Amygdala (tissue), 56 donors: ENCODE results near the gene CCDC126.
A peak's percentile ranks its signal among the peaks of the same experiment; 100 is the strongest.
"Not testable (repeated sequence)": the region's sequence is repeated elsewhere in the genome, so short reads cannot be mapped to it uniquely, and the experiment has no call there.

Experiments used
- DNase-seq, 56 donors: peaks; one replicate each; lab custom pipeline; 2025; lab: John Stamatoyannopoulos, UW

The CCDC126 gene, protein sequence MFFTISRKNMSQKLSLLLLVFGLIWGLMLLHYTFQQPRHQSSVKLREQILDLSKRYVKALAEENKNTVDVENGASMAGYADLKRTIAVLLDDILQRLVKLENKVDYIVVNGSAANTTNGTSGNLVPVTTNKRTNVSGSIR

DNA sequence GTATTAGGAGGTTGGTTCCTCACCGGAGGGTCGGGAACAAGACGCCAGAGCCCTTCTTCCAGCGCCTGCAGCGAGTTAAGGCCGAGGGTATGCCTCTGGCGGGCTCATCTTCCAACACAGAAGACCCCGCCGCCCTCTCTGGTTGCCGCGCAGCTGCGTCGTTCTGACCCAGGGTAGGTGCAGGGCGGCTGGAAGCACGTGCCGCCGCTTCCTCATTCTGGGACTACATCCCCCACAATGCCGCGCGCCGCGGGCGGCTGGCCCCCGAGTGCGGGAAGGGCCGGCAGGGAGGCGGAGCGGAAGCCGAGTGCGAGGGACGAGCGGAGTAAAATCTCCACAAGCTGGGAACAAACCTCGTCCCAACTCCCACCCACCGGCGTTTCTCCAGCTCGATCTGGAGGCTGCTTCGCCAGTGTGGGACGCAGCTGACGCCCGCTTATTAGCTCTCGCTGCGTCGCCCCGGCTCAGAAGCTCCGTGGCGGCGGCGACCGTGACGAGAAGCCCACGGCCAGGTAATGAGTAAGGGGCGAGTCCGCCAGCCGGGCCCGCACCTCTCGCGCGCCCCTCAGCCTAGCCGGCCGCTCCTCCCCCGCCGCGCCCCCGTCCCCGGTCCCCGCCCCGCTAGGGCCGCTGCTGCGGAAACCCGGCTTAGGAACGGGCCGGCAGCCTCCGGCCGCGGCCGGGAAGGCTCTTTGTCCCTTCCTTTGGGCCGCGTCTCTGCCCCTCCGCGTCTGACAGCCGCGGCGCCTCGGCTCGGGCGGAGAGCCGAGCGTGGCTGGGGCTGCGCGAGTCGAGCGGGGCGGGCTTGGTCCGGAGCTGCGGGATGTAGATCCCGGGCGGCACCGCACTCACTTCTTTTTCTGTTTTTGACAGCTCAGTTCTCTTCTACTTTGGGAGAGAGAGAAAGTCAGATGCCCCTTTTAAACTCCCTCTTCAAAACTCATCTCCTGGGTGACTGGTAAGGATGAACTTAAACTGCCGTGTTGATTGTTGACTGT is at the start of gene CCDC126:
TSS of gene CCDC126 (plus strand) at position 289 of the 998 bp plus-strand sequence. CDS start 13,934 bp downstream, outside the sequence.
- DNase-seq = peak in 55 of 56 donors; percentile 47 to 92 (median 84)

DNA sequence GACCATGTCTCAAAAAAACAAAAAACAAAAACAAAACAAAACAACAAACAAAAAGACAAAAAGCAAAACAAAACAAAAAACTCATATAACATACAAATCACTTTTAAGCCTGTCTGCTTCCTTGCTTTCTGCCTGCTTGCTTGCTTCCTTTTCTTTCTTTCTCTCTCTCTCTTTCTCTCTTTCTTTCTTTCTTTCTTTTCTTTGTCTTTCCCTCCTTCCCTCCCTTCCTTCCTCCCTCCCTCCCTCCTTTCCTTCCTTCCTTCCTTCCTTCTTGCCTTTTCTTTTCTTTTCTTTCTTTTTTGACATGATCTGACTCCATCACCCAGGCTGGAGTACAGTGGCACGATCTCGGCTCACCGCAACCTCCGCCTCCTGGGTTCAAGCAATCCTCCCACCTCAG is 49.5 kb upstream of the CCDC126 start:
- no peak for DNase-seq

DNA sequence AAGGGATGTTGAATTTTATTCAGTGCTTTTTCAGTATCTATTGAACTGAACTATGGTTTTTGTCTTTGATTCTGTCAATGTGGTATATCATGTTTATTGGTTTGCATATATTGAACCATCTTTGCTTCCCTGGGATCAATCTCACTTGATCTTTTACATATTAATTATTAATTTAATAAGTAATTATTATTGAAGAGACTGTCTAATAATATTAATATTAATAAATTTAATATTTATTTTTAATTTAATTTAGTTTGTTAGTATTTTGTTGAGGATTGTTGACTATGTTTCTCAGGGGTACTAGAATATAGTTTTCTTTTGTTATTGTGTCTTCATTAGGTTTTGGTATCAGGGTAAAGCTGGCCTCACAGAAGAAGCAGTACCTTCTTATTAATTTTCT is 38.9 kb upstream of the CCDC126 start:
- no peak for DNase-seq

DNA sequence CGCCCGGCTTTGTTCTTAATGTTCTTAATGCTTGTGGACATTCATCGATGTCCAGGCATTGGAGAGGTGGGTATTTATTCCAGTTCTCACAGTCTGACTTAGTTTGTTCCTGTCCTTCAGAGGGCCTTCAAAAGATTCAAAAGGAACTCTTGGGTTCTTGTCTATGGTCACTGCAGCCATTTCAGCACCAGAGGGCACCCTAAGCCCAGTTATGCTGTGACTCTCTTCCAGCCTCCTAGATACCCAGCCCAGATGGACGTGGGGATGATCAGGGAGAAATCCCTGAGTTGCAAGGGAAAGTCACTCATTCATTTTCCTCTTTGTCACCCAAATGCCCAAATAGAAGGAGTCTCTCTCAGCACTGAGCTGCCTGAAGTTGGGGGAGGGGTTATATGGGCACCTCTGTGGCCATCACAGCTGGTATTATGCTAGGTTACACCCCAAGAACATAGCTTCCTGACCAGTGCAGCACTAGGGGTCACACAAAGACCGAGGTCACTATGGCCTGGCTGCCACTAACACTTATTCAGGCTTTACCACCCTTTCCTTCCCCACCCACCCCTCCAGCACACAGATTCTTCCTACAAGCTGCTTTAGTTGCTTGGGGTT is 26.5 kb upstream of the CCDC126 start:
- DNase-seq = peak in 52 of 56 donors; percentile 1 to 83 (median 40)

DNA sequence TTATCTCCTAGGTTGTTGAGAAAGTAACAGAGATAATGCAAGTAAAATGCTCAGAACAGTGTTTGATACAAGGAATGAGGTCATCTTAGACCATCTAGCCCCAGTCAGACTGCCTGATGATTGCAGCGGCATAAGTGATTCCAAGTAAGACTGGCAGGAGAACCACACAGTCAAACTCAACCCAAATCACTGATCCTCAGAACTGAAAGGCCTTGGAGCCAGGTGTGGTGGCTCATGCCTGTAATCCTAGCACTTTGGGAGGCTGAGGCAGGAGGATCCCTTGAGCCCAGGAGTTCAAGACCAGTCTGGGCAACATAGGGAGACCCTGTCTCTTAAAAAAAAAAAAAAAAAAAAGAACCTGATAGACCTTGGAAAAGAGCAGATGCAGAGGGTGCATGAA is 15.2 kb upstream of the CCDC126 start:
- not testable (repeated sequence) for DNase-seq

DNA sequence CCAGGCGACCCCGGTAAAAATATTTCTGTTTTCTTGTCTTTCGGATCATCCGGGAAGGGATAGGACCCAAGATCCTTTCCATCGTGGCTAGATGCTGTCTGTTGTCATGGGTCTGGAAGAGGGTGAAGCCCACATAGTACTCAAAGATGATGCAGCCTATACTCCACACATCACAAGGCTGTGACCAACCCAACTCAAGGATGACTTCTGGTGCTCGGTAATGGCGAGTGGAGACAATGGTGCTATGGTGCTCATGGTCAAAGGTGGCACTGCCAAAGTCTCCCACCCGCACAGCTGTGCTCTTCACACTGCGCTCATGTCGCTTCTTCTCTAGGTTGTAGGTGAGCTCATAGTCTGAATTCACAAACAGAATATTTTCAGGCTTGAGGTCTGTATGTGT is 11.9 kb upstream of the CCDC126 start:
- not testable (repeated sequence) for DNase-seq

DNA sequence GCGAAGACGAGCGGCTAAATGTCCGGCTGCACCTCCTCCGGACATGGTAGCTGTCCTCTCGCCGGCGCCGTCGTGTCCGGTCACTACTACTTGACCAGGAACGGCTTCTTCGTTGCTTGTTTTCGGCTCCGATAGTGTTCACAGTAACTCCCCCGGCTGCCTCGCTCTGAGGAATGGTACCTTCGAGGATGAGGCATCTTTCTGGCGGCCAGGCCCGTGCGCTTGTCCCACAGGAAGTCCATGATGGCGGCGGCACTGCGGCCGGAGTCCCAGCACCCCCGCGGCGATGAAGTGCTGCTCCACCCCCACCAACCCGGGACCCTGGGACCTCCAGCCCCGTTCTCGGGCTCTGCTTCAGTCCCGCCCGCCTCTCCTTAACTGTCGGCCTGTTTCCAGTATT is 11.0 kb upstream of the CCDC126 start:
- DNase-seq = no peak

DNA sequence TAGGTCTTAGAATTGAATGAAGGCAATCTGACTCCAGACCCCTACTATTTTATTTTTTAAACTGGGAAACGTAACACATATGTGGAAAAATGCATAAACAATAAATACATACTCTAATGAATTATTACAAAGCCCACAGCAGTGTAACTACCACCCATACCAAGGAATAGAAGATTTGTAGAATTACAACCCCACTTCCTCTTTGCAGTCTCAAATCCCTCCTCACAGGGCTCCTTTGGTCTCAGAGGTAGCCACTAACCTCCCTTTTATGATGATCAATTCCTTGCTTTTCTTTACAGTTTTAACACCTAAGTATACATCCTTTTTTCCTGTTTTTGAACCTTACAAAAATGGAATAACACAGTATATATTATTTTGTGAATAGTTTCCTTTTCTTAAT is 6.7 kb upstream of the CCDC126 start:
- no peak for DNase-seq

DNA sequence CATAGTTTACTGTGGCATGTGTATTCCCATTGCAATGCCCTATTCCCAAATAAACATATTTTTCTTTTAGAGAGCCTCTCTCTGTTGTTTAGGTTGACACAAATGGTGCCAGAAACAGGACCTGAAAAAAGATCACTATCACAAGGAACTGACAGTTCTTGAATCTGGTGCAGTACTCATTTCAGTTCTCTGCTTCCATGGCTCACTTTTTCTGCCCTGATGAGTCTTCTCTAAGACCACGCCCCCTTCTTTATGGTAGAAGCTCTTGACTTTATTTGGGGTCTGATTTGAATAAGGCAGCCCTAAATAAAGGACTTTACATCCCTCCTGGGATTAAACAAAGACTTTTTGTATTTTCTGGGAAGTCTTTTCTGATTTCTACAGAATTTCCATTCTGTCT is 3.5 kb upstream of the CCDC126 start:
- DNase-seq = no peak

DNA sequence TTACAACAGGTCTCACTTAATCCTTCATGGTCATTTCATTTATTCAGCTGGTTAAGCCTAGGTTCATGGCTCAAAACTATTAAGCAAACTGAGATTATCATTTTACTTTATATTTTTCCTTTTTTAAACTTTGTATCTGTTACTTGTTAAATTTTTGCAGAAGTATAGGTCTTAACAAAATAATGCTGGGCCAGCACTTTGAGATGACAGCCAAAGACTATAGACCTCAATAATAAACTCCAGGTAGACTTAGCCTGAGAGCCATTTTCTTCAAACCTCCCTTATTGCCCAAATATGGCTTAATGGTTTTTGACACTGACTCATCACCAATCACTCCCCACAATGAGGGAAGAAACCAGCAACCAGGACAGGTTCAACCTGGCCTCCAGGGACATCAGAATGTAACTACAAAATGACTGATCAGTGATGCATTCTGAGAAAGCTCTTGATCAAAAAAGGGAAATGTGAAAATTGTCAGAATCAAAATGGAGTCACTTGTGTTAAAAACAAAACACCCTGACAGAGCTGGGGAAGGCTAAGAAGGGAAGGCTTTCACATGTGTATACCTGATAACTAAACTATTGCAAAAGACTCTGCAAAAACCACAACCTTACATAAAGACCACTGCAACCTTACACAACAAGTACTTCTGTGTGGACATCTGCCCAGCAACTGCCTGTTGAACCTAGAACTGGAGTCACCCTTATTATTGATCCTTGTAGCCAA is 2.1 kb upstream of the CCDC126 start:
- no peak for DNase-seq

DNA sequence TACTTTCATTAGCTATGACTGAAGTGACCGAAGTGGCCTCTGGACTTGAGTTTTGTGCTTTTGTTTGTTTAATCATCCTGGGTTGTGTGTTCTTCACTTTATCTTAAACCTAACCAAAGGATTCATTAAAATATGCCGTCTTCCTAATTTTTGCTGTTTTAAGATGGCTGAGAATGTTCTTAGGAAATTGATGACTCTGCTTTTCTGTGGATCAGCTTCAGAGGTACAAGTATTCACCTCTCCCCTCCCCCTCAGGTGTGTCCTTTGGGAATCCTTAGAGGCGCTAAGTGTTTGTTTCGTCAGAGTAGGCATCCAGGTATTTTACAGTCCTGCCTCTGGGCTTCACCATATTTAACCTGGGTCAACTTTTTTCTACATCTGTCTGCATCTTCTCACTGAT is 1.1 kb downstream of the CCDC126 start:
- no peak for DNase-seq

DNA sequence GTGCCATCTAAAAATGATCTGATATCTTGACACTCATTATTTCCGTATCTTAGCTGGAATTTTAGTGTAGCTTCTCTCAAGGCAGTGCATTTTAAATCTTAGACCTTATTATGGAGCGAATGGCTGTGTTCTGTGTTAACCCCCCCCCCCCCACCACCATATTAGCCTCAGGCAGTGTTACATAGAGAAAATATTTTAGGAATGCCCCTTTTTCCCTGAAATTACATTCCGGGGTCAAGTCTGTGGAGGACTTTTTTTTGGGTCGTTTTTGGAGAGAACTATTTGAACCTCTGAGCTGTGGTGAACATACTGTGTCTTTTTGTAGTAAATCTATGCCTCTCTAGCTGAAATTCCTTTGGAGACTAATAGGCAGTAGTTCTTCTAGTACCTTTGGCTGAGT is 3.1 kb downstream of the CCDC126 start:
- no peak for DNase-seq

DNA sequence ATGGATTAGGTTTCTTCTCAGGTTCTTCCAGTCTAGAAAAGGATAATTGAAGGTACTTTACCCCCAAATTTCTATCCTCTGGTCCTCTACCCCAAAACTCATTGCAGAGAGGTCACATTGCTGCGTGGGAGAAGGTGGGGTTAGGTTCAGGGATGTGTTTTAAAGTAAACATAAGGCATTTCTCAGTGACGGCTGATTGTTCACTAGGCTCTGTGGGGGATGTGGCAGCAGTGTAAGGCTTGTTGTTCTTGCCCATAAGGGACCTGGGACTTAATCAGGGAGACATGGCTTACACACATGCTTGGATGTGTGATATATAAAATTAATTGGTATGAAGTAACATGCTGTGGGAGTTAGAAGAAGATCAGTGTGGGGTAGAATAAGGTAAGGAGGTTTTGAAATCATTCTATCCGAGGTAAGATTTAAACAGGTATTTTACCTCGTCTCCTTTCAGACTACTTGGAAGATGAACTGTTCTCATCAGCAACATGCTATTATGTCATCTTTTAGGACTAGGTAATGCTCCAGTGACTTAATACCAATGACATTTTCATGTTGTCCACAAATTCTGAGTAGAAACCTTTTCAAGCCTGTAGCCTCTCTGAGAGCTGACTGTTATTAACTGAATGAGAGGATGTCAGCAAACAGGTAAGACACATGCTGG is 6.6 kb downstream of the CCDC126 start:
- no peak for DNase-seq

DNA sequence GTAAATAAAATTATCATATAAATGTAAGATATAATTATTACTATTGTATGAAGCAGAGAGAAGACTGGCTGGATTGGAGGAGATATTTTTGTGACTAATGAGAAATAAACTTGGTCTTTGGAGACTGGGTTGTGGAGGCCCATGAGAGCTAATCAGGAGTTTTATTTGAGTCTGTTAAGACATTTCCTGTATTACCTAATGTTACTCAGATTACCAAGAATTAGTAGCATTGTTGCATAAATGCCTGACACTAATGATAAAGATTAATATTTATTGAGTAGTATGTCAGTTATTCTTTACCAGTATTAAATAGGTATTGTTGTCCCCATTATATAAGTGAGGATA is 7.1 kb downstream of the CCDC126 start:
- no peak for DNase-seq

DNA sequence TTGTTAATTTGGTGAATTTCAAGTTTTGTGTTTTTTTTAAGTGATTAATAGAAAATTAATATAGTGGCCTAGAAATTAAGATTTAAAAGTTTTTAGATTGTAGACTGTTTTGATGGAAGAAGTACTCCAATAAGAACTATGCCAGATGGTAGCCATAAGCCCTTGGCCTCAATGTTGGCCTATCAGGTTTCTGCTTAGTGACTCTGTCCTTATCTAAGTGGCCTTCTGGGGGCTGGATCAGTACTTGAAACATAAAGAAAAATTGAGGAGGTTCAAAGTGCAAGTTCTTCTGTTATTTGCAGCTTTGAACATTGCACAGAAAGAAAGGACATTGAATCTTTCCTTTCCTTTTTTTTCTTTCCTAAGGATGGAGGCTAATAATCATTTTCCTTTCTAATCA is 9.9 kb downstream of the CCDC126 start:
- DNase-seq = no peak

DNA sequence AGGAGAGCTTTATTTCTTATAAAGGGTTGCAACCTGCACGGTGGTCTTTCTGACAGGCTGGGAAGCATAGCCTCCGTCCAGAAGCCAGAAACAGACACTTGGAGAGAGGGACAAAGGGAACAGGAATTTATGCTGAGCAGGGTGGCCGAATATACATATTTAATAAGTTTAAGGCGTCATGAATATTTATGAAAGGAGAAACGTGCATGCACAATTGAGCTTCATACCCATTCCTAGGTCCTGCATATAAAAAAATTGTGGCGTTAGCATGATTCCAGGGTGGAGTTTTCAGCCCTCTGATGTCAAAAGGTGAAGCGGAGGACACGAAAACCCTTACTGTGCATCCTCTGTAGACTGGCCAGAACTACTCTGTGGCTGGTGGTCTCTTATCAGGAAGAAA is 10.7 kb downstream of the CCDC126 start:
- DNase-seq = no peak

DNA sequence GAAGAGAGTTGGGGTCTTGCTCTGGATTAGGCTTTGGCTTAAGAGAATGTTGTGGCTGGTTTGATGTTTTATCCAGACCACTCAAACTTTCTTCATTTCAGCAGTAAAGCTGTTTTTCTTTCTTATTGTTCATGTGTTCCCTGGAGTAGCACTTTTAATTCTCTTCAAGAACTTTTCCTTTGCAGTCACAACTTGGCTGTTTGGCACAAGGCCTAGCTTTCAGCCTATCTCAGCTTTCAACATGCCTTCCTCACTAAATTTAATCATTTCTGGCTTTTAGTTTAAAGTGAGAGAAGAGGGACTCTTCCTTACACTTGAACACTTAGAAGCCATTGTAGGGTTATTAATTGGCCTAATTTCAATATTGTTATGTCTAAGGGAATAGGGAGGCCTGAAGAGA is 18.1 kb downstream of the CCDC126 start:
- peak in 1 of 56 donors; percentile 2 for DNase-seq

DNA sequence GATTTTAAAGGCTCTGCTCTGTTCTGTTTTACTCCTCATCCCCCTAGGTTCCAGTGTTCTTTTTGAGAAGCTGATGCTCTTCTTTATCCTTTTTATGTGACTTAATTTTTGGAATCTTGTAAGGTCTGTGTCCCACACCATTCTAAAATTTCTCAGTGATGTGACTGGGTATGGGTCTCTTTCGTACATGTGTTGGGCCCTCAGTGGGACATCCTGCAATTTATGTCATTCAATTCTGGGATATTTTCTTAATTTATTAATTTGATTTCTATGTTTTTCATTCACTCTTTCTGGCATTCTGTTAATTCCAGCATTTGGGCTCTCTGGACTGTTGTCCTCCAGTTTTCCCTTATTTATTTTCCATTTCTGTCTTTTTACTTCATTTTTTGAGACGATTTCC is 19.4 kb downstream of the CCDC126 start:
- DNase-seq = no peak

DNA sequence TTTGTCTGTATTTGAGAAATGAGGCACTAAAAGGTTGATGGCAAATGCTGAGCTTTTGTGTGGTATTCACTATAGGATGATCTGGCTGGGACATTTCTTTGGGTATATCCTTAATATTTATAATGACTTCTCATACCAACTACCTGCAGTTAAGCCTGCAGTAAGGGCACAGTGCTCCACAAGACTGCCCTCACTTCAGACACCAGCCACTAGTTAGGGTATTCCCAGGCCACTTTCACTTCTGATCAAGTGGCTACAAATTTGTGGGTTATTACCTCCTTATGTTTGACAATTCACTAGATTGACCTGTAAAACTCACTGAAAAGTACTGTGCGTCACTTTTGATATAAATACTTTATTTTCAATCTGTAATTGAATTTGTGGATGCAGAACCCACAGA is 20.3 kb downstream of the CCDC126 start:
- DNase-seq = no peak

DNA sequence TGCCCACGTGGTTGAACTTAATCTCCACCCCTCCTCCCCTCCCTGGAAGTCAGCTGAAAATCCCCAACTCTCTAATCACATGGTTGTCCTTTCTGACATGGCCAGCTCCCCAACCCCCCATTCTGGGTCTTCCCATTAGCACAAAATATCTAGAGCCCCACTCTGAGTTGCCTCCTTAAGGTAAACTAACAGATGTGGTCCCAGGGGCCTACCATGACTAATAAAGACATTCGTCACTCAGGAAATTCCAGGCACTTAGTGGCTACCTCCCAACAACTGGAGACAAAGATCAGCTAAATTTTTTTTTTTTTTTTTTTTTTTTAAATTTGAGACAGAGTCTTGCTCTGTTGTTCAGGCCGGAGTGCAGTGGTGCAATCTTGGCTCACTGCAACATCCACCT is 21.1 kb downstream of the CCDC126 start:
- no peak for DNase-seq
